Chondrocyte (in vitro differentiated cells): ENCODE measurements around the gene ZBED4. TPM values are rescaled to one million over a fixed set of nuclear protein-coding genes. Genes with fewer than 3 reads are reported as not detected.
A peak's percentile ranks its signal among the peaks of the same experiment; 100 is the strongest.
"Not testable (repeated sequence)": the region's sequence is repeated elsewhere in the genome, so short reads cannot be mapped to it uniquely, and the experiment has no call there.

ENCODE experiments used
- DNase-seq: peaks from one replicate; pipeline ENCODE4 v3.0.0; 2021; ENCODE audit warnings: mixed read lengths, low spot score
- H3K27ac Mint-ChIP-seq: one replicate; pipeline ENCODE4 v1.8.0; 2021; ENCODE audit warnings: mild to moderate bottlenecking, moderate library complexity, mixed read lengths; ENCODE audit not compliant: unreplicated experiment
- H3K27me3 Mint-ChIP-seq: 2 replicates; pipeline ENCODE4 v1.8.0; 2021; ENCODE audit warnings: low read depth, mixed read lengths
- H3K36me3 Mint-ChIP-seq: 2 replicates; pipeline ENCODE4 v1.8.0; 2021; ENCODE audit warnings: low read depth, mixed read lengths
- H3K4me1 Mint-ChIP-seq: 2 replicates; pipeline ENCODE4 v1.8.0; 2021; ENCODE audit warnings: low read depth, mild to moderate bottlenecking, mixed read lengths
- H3K4me3 Mint-ChIP-seq: one replicate; pipeline ENCODE4 v1.8.0; 2021; ENCODE audit warnings: mild to moderate bottlenecking, moderate library complexity, mixed read lengths; ENCODE audit not compliant: unreplicated experiment
- H3K9me3 Mint-ChIP-seq: 2 replicates; pipeline ENCODE4 v1.8.0; 2021; ENCODE audit warnings: low read depth, mixed read lengths
- CTCF ChIP-seq: fragments of 200-600 bp; sonication (generic); IDR thresholded peaks from 2 replicates; pipeline ENCODE4 v1.5.0; 2021; ENCODE audit warnings: antibody characterized with exemption, mild to moderate bottlenecking, moderate library complexity
- total RNA-seq: library from RNA; stranded (reverse); gene quantifications from 3 replicates; pipeline ENCODE4 v1.2.1, GENCODE V29; 2021

ZBED4 gene
- total RNA-seq, 1 donor from 2014 or later: 17.6 TPM

GRCh38 chr22:49817359-49817758, 36.3 kb upstream of the ZBED4 start:
- Mint-ChIP-seq H3K4me1 (peaks cover 24% of the 10 kb centered on the region), H3K4me3 (no peak overlapping the region), H3K36me3 (peaks cover 23% of the 10 kb centered on the region), H3K9me3 (no peaks in the 10 kb centered on the region), H3K27me3 (no peaks in the 10 kb centered on the region), H3K27ac (no peak overlapping the region)
- no peak for TF ChIP-seq CTCF
- DNase-seq: peak; percentile 42

GRCh38 chr22:49820984-49821383, 32.7 kb upstream of the ZBED4 start:
- TF ChIP-seq CTCF: peak; percentile 11
- no peak for DNase-seq
- Mint-ChIP-seq H3K27me3 (no peaks in the 10 kb centered on the region), H3K4me3 (no peak overlapping the region), H3K4me1 (peaks cover 31% of the 10 kb centered on the region), H3K27ac (no peak overlapping the region), H3K36me3 (peaks cover 29% of the 10 kb centered on the region), H3K9me3 (no peaks in the 10 kb centered on the region)

DNA sequence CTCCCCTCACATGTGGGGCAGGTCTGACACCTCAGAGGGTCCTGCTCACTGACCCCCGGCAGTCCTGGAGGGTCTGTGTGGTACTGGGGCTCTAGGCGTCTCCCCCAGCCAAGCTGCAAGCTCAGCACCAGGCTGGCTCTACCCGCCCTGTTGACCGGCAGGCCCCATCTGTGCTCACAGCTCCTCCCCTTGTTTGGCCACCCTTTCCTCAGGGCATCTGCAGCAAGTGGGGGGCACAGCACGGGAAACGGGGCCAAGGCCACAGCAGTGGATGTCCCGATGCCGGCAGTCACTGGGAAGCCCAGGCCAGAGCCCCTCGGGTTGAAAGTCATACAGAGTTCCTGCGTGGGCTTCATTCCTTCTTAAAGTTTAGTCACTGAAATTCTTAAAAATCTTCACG, 31.9 kb upstream of the ZBED4 start:
- not testable (repeated sequence) for H3K27ac Mint-ChIP-seq, DNase-seq, H3K27me3 Mint-ChIP-seq, H3K4me3 Mint-ChIP-seq, H3K9me3 Mint-ChIP-seq
- peaks cover 29% of the 10 kb centered on the region for H3K4me1 Mint-ChIP-seq
- H3K36me3 Mint-ChIP-seq: peaks cover 29% of the 10 kb centered on the region

- Mint-ChIP-seq H3K27ac (peak overlapping the region; percentile 17), H3K27me3 (no peaks in the 10 kb centered on the region), H3K9me3 (no peaks in the 10 kb centered on the region), H3K36me3 (peaks cover 19% of the 10 kb centered on the region), H3K4me3 (no peak overlapping the region), H3K4me1 (peaks cover 29% of the 10 kb centered on the region)
- TF ChIP-seq CTCF: no peak
- DNase-seq: no peak
Measured at GRCh38 chr22:49823289-49824045, 30.2 kb upstream of the ZBED4 start.

GRCh38 chr22:49824185-49824925, 29.3 kb upstream of the ZBED4 start:
- H3K9me3 Mint-ChIP-seq: peaks cover under 1% of the 10 kb centered on the region
- DNase-seq: no peak
- no peak overlapping the region for H3K4me3 Mint-ChIP-seq
- TF ChIP-seq CTCF: no peak
- no peaks in the 10 kb centered on the region for H3K27me3 Mint-ChIP-seq
- peaks cover 16% of the 10 kb centered on the region for H3K36me3 Mint-ChIP-seq
- H3K27ac Mint-ChIP-seq: peak overlapping the region; percentile 95
- H3K4me1 Mint-ChIP-seq: peaks cover 29% of the 10 kb centered on the region
